ENCODE measurements around the gene BLOC1S2. TPM values are rescaled to one million over a fixed set of nuclear protein-coding genes. Genes with fewer than 3 reads are reported as not detected.
A peak's percentile ranks its signal among the peaks of the same experiment; 100 is the strongest.

BLOC1S2 gene
- 54.9 and 63.2 TPM in 2 replicates for total RNA-seq

DNA sequence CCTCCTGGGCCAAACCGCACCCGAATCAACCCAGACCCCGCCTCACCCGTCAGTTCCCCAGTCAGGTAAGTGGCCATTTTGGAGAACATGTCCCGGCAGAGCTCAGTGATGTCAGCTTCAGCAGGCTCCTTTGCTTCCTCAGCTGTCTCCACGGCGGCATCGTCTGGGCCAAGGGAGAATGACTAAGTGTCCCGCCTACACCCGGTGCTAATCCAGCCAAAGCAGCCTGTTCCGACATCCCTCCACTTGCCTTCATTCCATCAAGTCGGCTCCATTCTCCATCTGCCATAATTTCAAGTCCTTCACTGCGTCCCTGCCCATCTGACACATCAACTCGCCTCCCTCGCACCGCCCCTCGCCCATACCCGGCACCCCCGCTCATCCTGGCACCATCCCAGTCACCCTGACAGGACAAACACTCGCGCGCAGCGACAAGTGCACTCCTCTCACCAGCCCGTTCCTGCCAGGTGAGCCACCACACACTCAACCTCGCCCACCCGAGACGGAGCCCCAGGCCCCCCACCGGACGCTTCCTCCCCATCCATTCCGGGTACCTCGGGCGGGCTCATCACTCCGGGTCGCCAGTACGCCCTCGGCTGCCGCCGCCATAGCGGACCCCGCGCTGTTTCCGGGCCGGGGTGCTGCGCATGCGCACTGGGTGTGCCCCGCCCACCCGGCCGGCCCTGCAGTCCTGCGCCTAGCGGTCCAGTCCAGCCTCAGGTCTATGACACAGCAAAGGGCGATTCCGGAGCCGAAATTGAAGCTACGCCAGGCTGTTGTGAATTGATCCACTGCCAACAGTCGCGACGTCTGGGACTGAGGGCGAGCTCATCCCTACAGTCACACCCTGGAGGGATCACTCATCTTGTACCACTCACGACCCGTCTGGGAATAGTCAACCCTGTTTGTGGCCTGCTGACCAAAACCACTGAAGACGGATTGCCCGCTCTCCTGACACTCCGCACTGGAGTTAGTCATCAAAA lies at the start of gene BLOC1S2:
TSS of gene BLOC1S2 (minus strand) at position 630 of the 983 bp plus-strand sequence. CDS start at position 609, 21 bp downstream.

DNA sequence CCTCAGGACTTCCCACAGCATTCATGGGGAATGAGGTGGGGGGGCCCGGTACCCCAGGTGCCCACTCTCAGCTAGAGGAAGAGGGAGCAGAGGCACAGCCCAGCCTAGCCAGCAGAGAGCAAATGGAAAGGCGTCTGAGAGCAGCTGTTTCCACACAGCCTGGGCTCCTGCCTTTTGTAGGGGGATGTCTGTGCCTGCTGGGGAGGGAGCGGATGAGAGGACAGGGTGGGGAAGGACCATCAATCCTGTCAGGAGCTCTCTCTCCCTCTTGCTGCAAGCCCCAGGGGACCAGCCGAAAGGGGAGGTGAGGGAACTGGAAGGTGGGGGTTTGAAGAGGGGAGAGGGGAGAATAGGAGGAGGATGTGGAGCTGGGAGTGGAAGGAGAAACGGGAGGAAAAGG lies 43.6 kb upstream of the BLOC1S2 start, which contains the start of gene PKD2L1:
TSS of gene PKD2L1 (minus strand) at position 150 of the 400 bp plus-strand sequence. CDS start at position 25, 125 bp downstream.

DNA sequence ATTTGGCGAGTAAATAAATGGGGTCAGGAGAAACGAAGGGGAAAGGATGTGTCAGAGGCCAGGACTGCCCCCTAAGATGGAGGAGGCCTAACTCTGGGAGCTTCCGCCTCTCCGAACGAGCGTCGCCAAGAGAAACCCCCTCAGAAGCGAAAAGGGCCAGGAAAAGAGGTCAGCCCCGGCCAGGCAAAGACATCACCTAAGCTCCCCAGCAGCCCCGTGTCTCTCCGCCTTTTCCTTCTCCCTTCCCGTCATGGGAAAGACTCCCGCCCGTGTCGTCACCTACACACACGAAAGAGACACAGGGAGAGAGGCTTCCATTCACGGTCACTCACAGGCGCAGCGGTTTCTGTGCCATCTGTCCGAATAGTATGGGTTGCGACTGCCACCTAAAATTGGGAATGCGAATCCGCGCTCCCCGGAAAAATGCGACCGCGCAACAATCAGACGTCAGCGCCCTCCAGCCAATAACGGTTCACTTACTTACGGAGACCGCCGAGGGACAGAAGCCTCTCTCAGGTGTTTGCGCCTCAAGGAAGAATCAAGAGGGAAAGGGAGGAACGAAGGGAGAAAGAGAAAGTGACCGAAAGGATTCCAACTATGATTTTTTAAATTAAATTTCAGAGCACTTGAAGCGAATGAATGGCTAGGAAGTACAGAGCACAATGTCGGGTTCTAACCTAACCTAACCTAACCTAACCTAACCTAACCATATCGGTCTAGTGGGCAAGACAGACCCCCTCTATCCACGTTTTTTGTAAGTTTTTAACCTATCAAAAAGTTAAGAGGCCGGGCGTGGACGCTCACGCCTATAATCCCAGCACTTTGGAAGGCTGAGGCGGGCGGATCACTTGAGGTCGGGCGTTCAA lies 19.0 kb downstream of the BLOC1S2 start, which contains the start of gene CWF19L1:
TSS of gene CWF19L1 (minus strand) at position 400 of the 866 bp plus-strand sequence. CDS start at position 355, 45 bp downstream.

Small RNAs within 50 kb of the gene (small RNA-seq; reads per million reads assigned to genes)
- not detected for gene RNU6-422P
- 68.0 reads per million, percentile 97 among the genes with 10 or more reads in this experiment for gene SNORA12

Other genes starting within 250 kb of the BLOC1S2 start
- not detected in 2 replicates for gene CPN1, start 204.8 kb downstream of the BLOC1S2 start, total RNA-seq
- 60.5 and 61.4 TPM in 2 replicates for gene ERLIN1, start 100.7 kb downstream of the BLOC1S2 start, total RNA-seq
- 21.4 and 24.6 TPM in 2 replicates for gene CHUK, start 57.1 kb downstream of the BLOC1S2 start, total RNA-seq
- 21.8 and 33.3 TPM in 2 replicates for gene CWF19L1, start 19.0 kb downstream of the BLOC1S2 start, total RNA-seq
- gene PKD2L1, start 43.5 kb upstream of the BLOC1S2 start, total RNA-seq: not detected in 2 replicates
- gene SCD, start 60.6 kb upstream of the BLOC1S2 start, total RNA-seq: 72.6 and 142 TPM in 2 replicates
- not detected in 2 replicates for gene WNT8B, start 176.3 kb upstream of the BLOC1S2 start, total RNA-seq
- 4.6 and 6.4 TPM in 2 replicates for gene SEC31B, start 233.2 kb upstream of the BLOC1S2 start, total RNA-seq
- gene NDUFB8, start 243.2 kb upstream of the BLOC1S2 start, total RNA-seq: 88.1 and 126 TPM in 2 replicates
- gene HIF1AN, start 249.3 kb upstream of the BLOC1S2 start, total RNA-seq: 15.9 and 17.9 TPM in 2 replicates

Data from articular chondrocyte of knee joint (primary cell).